Right forelimb (tissue), 1 donor: ENCODE results near the gene HBA1.
A peak's percentile ranks its signal among the peaks of the same experiment; 100 is the strongest.
"Not testable (repeated sequence)": the region's sequence is repeated elsewhere in the genome, so short reads cannot be mapped to it uniquely, and the experiment has no call there.

Experiments used
- DNase-seq: peaks from one replicate; pipeline ENCODE4 v3.0.0-alpha.2; 2018

The HBA1 gene

DNA sequence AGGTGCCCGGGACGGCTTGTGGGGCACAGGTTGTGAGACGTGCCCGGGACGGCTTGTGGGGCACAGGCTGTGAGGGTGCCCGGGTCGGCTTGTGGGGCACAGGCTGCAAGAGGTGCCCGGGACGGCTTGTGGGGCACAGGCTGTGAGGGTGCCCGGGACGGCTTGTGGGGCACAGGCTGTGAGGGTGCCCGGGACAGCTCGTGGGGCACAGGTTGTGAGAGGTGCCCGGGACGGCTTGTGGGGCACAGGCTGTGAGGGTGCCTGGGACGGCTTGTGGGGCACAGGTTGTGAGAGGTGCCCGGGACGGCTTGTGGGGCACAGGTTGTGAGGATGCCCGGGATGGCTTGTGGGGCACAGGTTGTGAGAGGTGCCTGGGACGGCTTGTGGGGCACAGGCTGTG, 16.2 kb upstream of the HBA1 start:
- not testable (repeated sequence) for DNase-seq

DNA sequence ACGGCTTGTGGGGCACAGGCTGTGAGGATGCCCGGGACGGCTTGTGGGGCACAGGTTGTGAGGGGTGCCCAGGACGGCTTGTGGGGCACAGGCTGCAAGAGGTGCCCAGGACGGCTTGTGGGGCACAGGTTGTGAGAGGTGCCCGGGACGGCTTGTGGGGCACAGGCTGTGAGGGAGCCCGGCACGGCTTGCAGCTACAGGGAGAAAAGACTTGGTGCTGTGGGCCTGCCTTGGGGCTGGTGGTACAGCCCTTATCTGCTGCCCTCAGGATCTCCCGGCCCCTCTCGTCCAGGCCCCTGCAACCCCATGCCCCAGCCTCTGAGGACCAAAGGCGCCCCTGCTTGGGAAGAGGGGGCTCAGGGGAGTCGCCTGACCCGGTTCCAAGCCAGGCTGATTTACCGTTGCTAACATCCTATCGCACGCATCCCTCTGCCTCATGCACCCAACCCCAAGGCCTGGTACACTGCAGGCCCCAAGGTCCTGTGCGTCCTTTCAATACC, 15.7 kb upstream of the HBA1 start:
- peak; percentile 22 for DNase-seq

DNA sequence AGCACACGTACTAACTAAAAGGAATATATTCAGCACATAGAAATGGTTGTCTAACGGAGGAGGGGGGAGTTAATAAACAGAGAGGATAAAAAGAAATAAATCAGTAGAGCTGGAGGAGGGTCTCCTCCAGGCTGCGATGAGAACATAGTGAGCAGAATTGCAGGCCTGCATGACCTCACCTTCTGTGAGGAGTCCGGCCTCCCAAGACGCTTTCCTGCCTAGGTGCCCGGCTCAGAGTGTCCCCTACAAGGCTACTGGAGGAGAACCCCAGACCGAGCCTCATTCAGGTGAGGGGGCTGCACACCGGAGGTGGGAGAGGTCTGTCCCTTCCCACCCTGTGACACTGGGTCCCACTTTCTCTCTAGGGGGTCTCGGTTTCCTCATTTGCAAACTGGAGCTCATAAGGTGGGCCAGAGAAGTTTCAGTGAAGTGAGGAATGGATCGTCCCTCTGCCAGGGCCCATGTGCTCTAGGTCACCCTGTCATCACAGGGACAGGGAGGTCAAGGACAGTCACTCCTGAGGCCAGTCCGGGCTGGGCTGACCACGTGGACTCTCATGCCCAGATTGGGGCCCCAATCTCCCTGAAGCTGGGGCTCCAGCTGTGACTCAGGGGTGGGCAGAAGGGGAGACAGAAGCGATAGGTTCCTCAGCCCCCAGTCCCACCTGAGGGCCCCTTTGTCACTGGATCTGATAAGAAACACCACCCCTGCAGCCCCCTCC, 14.0 kb upstream of the HBA1 start:
- no peak for DNase-seq

DNA sequence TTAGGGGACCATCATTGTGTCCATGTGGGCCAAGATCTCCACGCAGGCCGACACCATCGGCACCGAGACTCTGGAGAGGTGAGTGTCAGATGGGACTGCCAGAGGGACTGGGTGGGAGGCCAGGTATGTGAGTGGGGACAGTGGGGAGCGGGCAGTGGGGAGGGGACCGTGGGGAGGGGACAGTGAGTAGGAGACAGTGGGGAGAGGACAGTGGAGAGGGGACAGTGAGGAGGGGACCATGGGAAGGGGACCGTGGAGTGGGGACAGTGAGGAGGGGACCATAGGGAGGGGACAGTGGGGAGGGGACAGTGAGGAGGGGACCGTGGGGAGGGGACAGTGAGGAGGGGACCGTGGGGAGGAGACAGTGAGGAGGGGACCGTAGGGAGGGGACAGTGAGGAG, 13.3 kb upstream of the HBA1 start:
- not testable (repeated sequence) for DNase-seq

DNA sequence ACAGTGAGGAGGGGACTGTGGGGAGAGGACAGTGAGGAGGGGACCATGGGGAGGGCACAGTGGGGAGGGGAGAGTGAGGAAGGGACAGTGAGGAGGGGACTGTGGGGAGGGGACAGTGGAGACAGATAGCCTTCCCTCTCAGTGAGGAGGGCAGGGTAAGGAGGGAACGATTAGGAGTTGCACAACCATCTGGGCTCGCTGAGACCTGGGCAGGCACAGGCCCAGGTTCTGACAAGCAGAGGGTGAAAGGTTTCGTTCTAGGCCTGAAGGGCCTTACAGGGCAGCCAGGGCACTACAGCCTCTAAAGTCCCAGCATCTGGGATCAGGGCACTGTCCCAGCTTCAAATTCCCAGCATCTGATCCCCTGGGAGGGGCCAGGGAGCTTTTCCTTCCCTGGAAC, 12.8 kb upstream of the HBA1 start:
- DNase-seq: not testable (repeated sequence)

DNA sequence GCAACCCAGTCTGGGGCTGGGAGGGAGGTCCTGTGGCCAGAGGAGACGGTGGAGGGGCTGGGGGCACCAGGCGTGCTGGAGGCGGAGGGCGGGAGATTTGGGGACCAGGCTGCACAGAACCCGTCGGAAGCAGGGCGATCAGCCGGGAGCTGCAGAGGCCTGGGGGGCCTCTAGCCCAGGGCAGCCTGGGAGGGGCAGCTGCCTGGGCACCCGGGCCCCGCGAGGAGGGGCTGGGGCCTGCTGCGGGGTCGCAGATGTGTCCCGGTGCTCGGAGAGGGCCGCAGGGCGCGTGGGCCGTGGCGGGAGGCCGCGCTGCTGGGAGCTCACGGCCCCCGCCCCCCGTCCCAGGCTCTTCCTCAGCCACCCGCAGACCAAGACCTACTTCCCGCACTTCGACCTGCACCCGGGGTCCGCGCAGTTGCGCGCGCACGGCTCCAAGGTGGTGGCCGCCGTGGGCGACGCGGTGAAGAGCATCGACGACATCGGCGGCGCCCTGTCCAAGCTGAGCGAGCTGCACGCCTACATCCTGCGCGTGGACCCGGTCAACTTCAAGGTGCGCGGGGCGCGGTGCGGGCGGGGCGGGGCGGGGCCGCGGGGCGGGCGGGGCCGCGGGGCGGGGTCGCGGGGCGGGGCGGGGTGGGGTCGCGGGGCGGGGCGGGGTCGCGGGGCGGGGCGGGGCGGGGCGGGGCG, 12.2 kb upstream of the HBA1 start:
- DNase-seq: not testable (repeated sequence)

DNA sequence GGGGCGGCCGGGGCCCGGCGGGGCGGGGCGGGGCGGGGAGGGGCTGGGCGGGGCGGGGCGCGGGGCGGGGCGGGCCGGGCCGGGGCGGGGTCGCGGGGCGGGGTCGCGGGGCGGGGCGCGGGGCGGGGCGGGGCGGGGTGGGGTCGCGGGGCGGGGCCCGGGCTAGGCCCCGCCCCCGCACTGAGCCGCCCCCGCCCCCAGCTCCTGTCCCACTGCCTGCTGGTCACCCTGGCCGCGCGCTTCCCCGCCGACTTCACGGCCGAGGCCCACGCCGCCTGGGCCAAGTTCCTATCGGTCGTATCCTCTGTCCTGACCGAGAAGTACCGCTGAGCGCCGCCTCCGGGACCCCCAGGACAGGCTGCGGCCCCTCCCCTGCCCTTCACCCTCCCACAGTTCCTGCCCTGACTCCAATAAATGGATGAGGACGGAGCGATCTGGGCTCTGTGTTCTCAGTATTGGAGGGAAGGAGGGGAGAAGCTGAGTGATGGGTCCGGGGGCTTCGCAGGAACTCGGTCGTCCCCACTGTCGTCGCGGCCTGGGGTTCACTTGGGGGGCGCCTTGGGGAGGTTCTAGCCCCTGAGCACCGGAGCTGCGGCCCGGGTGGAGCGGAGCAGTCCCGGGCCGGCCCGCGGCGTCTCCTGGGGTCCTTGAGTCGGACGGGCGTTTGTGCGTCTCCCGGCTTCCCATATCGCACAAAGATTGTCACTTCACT, 11.5 kb upstream of the HBA1 start:
- no peak for DNase-seq

DNA sequence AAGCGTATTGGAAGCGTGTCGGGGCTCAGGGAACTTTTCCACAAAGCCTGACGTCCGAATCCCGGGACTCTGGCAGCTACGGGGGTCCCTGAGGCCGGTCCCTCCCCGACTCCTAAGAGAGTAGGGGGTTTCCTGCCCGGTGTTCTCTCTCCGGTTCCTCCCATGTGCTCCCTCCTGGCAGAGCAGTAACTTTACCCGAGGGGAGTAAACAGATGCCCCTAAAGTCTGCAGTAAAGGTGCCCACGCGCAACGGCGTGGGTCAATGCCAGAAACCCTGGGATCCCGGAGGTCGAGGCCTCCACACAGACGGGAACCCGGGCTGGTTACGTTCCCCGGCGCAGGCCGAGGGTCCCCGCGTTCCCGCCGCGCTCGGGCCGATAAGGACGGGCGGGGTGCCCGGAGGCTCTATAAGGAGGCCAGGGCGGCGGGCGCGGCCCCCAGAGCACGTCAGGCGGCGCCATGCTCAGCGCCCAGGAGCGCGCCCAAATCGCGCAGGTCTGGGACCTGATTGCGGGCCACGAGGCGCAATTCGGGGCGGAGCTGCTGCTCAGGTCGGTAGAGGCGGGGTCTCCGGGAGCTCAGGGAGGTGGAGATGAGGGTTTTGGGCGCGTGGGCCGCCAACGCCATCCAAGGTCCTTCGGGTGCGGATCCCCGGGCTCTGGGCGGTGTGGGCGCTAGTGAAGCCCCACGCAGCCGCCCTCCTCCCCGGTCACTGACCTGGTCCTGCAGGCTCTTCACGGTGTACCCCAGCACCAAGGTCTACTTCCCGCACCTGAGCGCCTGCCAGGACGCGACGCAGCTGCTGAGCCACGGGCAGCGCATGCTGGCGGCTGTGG, 10.7 kb upstream of the HBA1 start, which contains the start of gene HBM:
HBM (plus strand) TSS at position 440 of the 836 bp plus-strand sequence; CDS start at position 460, 20 bp downstream.
- no peak for DNase-seq

DNA sequence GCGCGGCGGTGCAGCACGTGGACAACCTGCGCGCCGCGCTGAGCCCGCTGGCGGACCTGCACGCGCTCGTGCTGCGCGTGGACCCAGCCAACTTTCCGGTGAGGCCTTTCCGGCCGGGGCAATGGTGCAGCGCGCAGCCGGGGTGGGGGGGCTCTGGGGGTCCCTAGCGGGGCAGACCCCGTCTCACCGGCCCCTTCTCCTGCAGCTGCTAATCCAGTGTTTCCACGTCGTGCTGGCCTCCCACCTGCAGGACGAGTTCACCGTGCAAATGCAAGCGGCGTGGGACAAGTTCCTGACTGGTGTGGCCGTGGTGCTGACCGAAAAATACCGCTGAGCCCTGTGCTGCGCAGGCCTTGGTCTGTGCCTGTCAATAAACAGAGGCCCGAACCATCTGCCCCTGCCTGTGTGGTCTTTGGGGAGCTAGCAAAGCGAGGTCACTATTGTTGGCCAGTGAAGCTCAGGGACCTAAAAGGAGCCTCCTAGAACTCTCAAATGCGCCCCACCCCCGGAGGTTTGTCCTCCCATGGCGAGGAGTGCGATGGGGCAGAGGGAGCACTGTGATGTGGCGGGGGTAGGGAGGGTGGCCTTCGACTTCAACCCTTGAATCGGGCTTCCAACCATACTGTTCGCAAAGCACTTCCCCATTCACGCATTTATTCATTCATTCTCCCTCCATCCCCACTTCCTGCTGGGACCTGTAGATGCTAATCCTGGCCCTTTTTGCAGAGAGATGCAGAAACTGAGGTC, 9.9 kb upstream of the HBA1 start:
- no peak for DNase-seq

DNA sequence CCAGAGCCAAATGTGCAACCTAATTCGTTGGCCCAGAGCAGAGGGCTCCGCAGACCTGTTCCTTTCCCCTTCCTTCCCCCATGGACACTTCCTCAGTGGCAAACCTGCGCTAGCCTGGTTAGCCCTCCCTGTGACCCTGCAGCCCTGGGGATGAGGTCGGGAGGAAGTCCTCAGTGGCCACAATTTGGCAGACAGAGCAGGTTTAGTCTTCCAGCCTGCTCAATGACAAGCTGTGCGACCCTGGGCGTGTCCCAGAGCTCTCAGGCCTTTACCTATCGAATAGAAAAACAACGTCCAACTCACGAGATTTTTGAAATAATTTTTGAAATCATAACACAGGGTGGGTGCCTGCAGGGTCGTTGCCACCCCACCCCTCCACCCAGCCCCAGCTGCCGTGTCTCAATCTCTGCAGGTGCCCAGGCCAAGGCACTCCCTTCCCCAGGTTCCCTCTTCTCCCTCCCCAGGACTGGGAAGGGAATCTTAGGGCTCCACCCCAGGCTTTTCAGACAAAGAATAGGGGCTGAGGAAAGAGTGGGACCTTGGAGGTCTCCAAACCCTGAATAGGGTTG, 9.3 kb upstream of the HBA1 start:
- DNase-seq: no peak

DNA sequence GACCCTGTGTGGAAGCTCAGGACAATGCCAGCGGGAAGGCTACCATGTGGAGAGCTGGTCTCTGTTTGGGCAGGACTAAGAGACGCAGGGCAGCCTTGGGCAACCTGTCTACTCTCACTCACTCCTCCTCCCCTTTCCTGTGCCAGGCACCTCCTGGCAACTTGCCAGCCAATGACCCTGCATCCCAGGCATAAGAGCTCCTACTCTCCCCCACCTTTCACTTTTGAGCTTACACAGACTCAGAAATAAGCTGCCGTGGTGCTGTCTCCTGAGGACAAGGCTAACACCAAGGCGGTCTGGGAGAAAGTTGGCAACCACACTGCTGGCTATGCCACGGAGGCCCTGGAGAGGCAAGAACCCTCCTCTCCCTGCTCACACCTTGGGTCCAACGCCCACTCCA, 8.1 kb upstream of the HBA1 start:
- DNase-seq: no peak

DNA sequence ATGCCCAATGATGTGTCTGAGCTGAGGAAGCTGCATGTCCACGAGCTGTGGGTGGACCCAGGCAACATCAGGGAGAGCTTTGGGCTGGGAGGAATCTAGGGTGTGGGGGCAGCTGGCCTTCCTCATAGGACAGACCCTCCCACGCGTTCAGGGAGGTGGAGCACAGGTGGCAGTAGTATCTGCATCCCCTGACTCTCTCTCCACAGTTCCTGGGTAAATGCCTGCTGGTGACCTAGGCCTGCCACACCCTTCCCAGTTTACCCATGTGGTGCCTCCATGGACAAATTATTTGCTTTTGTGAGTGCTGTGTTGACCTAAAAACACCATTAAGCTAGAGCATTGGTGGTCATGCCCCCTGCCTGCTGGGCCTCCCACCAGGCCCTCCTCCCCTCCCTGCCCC, 7.5 kb upstream of the HBA1 start:
- DNase-seq: no peak

DNA sequence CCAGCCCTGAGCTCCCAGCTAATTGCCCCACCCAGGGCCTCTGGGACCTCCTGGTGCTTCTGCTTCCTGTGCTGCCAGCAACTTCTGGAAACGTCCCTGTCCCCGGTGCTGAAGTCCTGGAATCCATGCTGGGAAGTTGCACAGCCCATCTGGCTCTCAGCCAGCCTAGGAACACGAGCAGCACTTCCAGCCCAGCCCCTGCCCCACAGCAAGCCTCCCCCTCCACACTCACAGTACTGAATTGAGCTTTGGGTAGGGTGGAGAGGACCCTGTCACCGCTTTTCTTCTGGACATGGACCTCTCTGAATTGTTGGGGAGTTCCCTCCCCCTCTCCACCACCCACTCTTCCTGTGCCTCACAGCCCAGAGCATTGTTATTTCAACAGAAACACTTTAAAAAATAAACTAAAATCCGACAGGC, 6.4 kb upstream of the HBA1 start:
- DNase-seq: not testable (repeated sequence)

DNA sequence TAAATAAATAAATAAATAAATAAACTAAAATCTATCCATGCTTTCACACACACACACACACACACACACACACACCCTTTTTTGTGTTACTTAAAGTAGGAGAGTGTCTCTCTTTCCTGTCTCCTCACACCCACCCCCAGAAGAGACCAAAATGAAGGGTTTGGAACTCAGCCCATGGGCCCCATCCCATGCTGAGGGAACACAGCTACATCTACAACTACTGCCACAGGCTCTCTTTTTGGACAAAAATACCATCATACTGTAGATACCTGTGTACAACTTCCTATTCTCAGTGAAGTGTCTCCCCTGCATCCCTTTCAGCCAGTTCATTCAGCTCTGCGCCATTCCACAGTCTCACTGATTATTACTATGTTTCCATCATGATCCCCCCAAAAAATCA, 5.7 kb upstream of the HBA1 start:
- DNase-seq: no peak

DNA sequence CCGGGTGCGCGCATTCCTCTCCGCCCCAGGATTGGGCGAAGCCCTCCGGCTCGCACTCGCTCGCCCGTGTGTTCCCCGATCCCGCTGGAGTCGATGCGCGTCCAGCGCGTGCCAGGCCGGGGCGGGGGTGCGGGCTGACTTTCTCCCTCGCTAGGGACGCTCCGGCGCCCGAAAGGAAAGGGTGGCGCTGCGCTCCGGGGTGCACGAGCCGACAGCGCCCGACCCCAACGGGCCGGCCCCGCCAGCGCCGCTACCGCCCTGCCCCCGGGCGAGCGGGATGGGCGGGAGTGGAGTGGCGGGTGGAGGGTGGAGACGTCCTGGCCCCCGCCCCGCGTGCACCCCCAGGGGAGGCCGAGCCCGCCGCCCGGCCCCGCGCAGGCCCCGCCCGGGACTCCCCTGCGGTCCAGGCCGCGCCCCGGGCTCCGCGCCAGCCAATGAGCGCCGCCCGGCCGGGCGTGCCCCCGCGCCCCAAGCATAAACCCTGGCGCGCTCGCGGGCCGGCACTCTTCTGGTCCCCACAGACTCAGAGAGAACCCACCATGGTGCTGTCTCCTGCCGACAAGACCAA, 4.0 kb upstream of the HBA1 start, which contains the start of gene HBA2:
HBA2 (plus strand) TSS at position 503 of the 568 bp plus-strand sequence; CDS start at position 540, 37 bp downstream.
- not testable (repeated sequence) for DNase-seq

DNA sequence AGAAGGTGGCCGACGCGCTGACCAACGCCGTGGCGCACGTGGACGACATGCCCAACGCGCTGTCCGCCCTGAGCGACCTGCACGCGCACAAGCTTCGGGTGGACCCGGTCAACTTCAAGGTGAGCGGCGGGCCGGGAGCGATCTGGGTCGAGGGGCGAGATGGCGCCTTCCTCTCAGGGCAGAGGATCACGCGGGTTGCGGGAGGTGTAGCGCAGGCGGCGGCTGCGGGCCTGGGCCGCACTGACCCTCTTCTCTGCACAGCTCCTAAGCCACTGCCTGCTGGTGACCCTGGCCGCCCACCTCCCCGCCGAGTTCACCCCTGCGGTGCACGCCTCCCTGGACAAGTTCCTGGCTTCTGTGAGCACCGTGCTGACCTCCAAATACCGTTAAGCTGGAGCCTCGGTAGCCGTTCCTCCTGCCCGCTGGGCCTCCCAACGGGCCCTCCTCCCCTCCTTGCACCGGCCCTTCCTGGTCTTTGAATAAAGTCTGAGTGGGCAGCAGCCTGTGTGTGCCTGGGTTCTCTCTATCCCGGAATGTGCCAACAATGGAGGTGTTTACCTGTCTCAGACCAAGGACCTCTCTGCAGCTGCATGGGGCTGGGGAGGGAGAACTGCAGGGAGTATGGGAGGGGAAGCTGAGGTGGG, 3.1 kb upstream of the HBA1 start:
- not testable (repeated sequence) for DNase-seq

DNA sequence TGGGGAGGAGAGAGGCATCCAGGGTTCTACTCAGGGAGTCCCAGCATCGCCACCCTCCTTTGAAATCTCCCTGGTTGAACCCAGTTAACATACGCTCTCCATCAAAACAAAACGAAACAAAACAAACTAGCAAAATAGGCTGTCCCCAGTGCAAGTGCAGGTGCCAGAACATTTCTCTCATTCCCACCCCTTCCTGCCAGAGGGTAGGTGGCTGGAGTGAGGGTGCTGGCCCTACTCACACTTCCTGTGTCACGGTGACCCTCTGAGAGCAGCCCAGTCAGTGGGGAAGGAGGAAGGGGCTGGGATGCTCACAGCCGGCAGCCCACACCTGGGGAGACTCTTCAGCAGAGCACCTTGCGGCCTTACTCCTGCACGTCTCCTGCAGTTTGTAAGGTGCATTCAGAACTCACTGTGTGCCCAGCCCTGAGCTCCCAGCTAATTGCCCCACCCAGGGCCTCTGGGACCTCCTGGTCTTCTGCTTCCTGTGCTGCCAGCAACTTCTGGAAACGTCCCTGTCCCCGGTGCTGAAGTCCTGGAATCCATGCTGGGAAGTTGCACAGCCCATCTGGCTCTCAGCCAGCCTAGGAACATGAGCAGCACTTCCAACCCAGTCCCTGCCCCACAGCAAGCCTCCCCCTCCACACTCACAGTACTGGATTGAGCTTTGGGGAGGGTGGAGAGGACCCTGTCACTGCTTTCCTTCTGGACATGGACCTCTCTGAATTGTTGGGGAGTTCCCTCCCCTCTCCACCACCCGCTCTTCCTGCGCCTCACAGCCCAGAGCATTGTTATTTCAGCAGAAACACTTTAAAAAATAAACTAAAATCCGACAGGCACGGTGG, 2.3 kb upstream of the HBA1 start:
- not testable (repeated sequence) for DNase-seq

DNA sequence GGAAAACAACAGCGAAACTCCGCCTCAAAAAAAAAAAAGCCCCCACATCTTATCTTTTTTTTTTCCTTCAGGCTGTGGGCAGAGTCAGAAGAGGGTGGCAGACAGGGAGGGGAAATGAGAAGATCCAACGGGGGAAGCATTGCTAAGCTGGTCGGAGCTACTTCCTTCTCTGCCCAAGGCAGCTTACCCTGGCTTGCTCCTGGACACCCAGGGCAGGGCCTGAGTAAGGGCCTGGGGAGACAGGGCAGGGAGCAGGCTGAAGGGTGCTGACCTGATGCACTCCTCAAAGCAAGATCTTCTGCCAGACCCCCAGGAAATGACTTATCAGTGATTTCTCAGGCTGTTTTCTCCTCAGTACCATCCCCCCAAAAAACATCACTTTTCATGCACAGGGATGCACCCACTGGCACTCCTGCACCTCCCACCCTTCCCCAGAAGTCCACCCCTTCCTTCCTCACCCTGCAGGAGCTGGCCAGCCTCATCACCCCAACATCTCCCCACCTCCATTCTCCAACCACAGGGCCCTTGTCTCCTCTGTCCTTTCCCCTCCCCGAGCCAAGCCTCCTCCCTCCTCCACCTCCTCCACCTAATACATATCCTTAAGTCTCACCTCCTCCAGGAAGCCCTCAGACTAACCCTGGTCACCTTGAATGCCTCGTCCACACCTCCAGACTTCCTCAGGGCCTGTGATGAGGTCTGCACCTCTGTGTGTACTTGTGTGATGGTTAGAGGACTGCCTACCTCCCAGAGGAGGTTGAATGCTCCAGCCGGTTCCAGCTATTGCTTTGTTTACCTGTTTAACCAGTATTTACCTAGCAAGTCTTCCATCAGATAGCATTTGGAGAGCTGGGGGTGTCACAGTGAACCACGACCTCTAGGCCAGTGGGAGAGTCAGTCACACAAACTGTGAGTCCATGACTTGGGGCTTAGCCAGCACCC, 1.2 kb upstream of the HBA1 start:
- DNase-seq: no peak
